KG1 (cell line): Measurements from ENCODE around the gene LAMA3.

Experiments
- DNase-seq: peaks from one replicate; lab custom pipeline; 2025; lab: John Stamatoyannopoulos, UW

LAMA3 gene

DNA sequence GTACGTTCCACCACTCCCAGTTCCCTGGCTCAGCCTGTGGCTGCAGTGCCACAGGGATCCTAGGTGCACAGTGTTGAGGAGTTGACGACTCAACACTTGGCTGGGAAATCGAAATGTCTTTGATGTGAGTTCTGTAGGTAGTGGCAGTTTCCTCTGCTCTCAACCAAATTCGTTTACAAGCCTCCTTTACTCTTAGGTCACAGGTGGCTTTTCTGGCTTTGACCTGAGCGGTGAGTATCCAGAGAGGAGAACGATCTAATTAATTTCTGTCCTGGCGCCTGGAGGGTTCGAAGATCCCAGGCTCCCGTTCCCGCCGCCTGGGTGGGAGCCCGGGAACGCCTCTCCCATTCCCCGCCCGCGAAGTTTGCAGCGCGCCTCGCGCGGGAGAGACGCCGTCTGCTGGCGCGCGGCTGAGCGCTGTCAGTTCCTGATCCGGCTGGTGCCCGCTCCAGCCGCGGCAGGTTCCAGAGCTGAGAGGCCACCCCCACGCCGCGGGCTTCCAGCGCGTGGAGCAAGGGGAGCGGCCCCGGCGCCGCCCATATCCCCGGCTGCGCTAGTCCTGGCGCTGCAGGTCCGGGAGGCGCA, at the start of gene LAMA3:
Gene LAMA3, plus strand, starts transcription at position 423 of the 585 bp plus-strand sequence. CDS start 231 bp downstream, outside the sequence.
- no peak for DNase-seq

DNA sequence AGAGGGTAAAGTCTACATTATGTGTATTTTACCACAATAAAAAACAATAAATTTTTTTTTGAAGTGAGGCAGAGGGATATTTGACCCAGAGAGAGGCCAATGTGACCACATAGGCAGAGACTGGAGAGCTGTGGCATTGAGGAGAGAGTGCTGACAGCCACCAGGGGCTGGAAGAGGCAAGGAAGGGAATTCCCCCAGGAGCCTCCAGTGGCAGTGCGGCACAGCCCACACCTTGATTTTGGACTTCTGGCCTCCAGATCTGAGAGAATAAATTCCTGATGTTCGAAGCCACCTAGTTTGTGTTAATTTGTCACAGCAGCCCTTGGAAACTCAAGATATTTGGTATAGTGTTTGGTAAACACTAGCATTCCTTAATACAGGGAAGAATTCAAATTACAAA, 49.2 kb upstream of the LAMA3 start:
- no peak for DNase-seq

DNA sequence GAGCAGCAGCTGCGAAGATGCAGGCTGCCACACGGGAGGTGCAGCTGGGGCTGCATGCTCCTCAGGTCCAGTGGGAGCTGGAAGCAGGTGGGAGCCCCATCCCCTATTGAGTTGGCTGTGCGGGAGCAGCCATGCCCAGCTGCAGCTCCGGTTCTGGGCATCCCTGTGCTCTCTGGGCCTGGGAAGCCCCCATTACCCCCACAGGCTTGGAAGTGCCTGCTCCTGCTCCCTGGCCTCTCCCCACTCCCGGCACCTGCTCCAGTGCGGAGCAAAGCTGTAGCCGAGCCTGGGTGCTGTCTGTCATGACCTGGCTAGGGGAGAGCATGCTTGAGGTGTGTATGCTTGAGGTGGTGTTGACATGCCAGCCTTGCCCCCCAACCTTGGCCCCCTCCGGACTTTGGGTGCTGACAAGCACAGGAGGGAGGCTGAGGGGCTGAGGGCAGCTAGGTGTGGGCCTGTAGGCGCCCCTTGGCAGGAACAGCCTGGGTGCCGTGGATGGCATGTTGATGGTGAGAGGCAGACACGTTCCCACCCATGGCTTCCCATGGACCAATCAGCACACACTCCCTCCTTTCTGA, 48.0 kb upstream of the LAMA3 start:
- no peak for DNase-seq

DNA sequence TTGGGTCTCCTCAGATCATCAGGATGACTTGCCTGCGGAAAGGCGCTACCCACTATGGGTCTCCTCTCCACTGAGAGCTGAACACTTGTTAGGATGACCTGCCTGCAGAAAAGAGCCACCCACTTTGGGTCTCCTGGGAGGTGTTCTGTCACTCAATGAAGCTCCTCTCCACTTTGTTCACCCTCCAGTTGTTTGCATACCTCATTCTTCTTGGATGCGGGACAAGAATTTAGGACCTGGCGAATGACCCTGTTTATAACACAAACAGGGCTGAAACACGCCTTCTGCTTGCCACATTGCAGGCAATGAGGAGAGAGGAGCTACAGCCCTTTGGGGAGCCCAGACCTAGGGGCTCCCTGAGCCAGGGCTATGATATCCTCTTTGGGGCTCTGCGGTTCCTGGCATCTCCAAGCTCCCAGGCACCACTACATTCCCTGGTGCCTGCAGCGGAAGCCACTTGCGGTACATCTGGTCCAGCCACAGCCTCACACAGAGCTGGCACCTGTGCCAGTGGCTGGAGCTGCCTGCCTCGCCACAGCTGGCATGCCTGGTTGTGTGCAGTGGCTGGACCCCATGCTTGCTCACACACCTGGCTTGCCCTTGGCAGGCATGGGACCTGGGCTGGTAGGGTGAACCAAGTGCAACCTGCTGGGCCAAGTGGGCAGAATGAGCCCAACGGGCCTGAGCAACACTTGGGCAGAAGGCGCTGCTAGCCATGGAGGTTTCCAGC, 47.2 kb upstream of the LAMA3 start:
- no peak for DNase-seq

- no peak for DNase-seq
These were observed 45.3 kb upstream of the LAMA3 start for GRCh38 chr18:23643815-23644490.

- no peak for DNase-seq
These were observed 43.6 kb upstream of the LAMA3 start for GRCh38 chr18:23645568-23646175.

- no peak for DNase-seq
These were observed 43.0 kb upstream of the LAMA3 start for GRCh38 chr18:23646282-23646681.

- no peak for DNase-seq
These were observed 40.8 kb upstream of the LAMA3 start for GRCh38 chr18:23648456-23648855.

DNA sequence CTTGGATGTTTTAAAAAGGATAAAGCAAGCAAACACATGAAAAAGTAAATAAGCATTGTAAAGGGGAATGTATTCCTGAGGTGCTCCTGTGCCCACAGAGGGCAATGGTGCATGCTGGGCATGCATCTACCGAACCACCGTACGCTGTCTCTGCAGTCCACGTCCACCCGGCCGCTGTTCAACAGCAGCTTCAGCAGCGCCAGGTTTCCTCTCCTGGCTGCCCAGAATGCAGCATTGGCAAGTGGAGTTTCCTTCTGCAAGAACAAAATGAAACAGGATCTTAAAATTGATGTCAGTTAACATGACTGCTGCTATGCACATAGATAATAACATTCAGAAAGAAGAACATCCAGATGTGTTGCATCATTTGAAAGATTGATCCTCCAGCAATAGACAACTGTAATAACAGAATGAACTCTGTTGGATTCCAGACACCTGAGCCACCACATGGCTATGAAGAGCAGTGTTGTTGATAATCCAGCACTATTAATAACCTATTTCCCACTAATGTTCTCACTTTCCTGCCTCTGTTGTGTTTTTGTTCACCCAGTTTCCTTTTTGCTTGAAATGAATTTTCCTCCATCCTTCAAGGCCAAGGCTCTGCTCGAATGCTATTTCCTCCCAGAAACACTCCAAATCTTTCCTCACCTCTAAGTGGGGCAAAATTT, 40.2 kb upstream of the LAMA3 start:
- DNase-seq: no peak

DNA sequence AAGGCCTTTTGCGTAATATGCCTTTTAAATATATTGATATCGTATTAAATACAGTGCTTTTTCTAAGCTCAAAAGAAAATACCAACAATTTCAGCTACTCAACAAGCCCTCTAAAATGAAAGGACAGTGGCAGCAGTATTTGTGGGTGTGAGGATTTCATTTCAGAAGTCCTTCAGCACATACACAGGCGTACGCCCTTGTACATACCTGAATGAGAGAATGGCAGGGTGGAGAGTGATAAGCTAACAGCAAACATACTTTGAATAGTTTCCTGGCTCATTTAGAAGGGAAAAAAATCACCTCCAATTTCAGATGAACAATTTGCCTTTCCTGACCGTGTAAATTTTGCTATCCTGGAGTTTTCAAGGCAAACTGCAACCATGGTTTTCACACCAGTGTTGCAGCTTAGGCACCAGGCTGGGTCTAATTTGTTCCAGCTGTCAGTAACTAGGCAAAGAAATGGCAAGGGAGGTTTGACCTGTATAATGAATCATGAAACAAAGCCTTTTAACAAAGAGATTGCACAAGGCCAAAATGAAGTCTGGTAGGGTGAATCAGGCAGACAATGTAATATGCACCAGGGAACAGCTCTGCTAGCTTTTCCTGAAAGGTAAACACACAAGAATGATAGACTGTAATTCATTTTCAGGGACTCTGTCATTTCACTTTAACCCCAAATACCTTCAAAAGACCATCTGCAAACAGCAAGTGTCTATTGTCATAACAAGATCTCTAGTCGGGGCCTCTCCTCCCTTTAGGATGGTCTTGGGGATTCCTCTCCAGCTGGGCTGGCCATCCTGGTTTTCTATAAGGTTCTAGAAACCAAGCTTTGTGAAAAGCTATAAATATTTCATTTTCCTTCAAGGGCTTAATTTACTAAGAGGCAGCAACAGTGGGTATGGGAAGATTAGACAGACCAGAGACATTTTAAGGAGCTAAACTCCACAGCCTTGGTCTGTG, 38.0 kb upstream of the LAMA3 start:
- no peak for DNase-seq

DNA sequence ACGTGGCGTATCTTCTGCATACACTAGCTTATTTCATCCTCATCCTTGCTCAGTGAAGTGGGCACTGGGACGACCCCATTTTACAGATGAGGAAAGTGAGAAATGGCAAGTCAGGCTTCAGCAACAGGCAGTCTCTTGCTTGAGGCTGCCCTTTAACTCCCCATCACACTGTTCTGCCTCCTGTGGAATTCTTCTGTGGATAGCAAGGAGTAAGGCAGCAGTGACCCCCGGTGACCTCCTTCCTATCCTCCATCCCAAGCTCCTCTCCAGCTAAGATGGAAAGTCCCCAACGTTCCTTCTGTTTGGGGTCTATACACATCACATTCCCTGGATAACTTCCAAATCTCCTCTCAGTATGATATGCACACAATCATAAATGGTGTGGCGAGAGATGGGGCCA, 37.0 kb upstream of the LAMA3 start:
- DNase-seq: no peak

GRCh38 chr18:23658285-23658684, 31.0 kb upstream of the LAMA3 start:
- DNase-seq: no peak

GRCh38 chr18:23661735-23662308, 27.4 kb upstream of the LAMA3 start:
- DNase-seq: no peak

DNA sequence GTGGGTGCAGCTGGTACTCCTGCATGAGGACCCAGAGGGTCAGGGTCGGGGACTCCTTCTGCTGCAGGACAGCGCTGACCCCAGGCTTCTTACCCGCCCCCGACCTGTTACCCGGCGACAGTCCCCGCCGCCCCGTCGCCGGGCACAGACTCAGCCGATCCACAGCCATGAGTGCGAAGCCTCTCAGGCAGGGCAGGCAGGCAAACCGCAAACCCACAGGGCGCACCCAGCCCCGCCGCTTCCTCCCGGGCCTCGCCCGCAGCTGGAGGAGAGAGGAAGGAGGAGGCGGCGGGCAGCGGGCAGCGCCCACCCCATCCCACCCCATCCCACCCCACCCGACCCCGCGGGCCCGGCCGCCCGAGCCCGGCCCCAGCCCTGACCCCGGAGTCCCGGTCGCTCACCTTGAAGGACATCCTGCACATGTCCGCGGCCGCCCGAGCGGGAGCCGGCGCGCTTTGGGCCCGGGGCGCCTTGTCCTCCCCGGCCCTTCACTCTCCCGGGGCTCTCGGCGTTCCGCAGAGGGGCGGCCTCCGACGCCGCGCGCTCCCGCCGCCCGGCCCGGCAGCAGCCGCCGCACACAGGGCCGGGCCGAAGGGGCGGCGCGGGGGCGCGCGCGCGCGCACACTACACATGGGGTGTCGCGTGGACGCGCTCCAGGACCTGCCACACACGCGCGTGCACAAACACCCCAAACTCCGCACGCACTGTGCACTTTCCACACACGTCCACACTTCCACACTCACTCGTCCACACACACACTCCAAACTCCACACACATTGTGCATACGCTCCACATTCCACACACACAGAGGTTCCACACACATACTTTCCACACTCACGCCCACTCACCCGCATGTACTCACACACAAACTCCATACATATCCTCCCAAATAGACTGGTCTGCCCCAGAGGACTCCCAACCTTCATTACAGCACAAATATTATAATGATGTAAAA, 26.7 kb upstream of the LAMA3 start, which contains the start of gene ANKRD29:
Gene ANKRD29, minus strand, starts transcription at position 603 of the 955 bp plus-strand sequence. Its CDS starts 181 bp downstream, at position 422.
- DNase-seq: no peak

GRCh38 chr18:23664674-23665073, 24.6 kb upstream of the LAMA3 start:
- no peak for DNase-seq

GRCh38 chr18:23667114-23667513, 22.1 kb upstream of the LAMA3 start:
- no peak for DNase-seq

DNA sequence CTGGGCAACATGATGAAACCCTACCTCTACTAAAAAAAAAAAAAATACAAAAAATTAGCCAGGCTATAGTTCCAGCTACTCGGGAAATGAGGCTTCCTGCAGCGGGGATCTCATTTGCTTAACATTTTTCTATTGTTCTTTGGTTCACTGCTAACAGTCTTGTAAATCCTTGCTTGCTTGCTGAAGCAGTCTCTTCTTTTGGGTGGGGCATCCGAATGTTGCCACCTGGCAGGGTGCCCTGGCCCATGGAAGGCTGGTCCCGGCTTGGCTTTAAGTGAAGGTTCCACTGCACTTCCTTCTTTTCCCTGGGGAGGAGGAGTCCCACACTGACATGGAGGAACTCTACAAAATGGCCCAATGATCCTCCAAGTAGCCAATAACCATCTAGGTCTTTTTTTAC, 20.5 kb upstream of the LAMA3 start:
- no peak for DNase-seq

DNA sequence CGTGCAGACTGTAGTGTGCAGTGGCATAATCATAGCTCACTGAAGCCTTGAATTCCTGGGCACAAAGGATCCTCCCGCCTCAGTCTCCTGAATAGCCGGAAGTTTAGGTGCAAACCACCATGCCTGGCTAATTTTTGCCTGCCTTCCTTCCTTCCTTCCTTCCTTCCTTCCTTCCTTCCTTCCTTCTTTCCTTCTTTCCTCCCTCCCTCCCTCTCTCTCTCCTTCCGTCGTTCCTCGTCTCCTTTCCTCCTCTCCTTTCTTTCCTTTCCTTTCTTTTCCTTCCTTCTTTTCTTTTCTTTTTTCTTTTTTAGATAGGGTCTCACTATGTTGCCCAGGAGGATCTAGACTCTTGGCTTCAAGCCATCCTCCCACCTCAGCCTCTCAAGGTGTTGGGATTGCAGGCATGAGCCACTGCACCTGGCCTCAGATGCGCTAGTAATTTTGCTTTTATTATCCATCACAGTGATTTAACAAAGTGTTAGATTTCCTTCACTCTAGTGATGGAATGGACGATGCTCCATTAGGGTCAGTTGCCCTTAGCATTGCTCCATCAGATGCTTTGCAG, 20.0 kb upstream of the LAMA3 start:
- no peak for DNase-seq
